CD14-positive monocyte (primary cell): Measurements from ENCODE around the gene ZNF346. TPM values are rescaled to one million over a fixed set of nuclear protein-coding genes. Genes with fewer than 3 reads are reported as not detected.
A peak's percentile ranks its signal among the peaks of the same experiment; 100 is the strongest.

Source experiments
- DNase-seq, 3 donors: peaks; one replicate each; pipeline ENCODE4 v3.0.0-alpha.2; 2011 to 2022
- H2AFZ ChIP-seq: 2 replicates; pipeline ENCODE4 v1.6.0; 2012; ENCODE audit warnings: mild to moderate bottlenecking, low read depth, low read length, inconsistent platforms; ENCODE audit not compliant: insufficient read depth, poor library complexity, severe bottlenecking
- H3K27ac ChIP-seq, 2 donors: 1 replicate in 1 of 2; 2 replicates in 1 of 2; pipeline ENCODE4 v1.5.1; 2012 to 2013; ENCODE audit warnings: low read length in 2 of 2, control low read depth in 1 of 2, inconsistent platforms in 1 of 2, low read depth in 1 of 2, mild to moderate bottlenecking in 1 of 2
- H3K27me3 ChIP-seq, 2 donors: one replicate each; pipeline versions ENCODE4 v1.6.0 to v1.6.1; 2011 to 2013; ENCODE audit warnings: low read length in 2 of 2; ENCODE audit not compliant: control insufficient read depth in 2 of 2, insufficient read depth in 2 of 2
- H3K36me3 ChIP-seq, 2 donors: replicated peaks in 1 of 2; 1 replicate in 1 of 2; 2 replicates in 1 of 2; pipeline versions ENCODE4 v1.5.1 to v1.6.1; 2012 to 2013; ENCODE audit warnings: low read length in 2 of 2, control low read depth in 1 of 2, inconsistent platforms in 1 of 2, mild to moderate bottlenecking in 1 of 2; ENCODE audit not compliant: insufficient read depth in 2 of 2, control insufficient read depth in 1 of 2
- H3K4me1 ChIP-seq, 2 donors: 1 replicate in 1 of 2; 2 replicates in 1 of 2; pipeline versions ENCODE4 v1.5.1 to v1.6.1; 2012 to 2013; ENCODE audit warnings: low read length in 2 of 2, control low read depth in 1 of 2, inconsistent platforms in 1 of 2, mild to moderate bottlenecking in 1 of 2, moderate library complexity in 1 of 2; ENCODE audit not compliant: insufficient read depth in 2 of 2, control insufficient read depth in 1 of 2
- H3K4me2 ChIP-seq: replicated peaks from 2 replicates; pipeline ENCODE3; 2012; ENCODE audit warnings: low read length, moderate library complexity, mild to moderate bottlenecking; ENCODE audit not compliant: poor library complexity, severe bottlenecking; ENCODE audit errors: extremely low read depth
- H3K4me3 ChIP-seq, 3 experiments: fragments of 200-600 bp in 1 of 3; sonication (generic) in 1 of 3; replicated peaks in 1 of 3; 1 replicate in 2 of 3; 2 replicates in 1 of 3; pipeline ENCODE4 v1.5.1; 2011 to 2013; ENCODE audit warnings: low read length in 3 of 3, mild to moderate bottlenecking in 3 of 3, control low read depth in 2 of 3, low read depth in 2 of 3, inconsistent platforms in 1 of 3, moderate library complexity in 1 of 3
- H3K79me2 ChIP-seq: 2 replicates; pipeline ENCODE4 v1.6.0; 2012; ENCODE audit warnings: mild to moderate bottlenecking, control low read depth, inconsistent platforms, low read length, moderate library complexity; ENCODE audit not compliant: insufficient read depth
- H3K9ac ChIP-seq: 2 replicates; pipeline ENCODE4 v1.6.0; 2017; ENCODE audit warnings: low read length, mild to moderate bottlenecking; ENCODE audit not compliant: insufficient read depth, poor library complexity, severe bottlenecking
- H3K9me3 ChIP-seq, 2 donors: replicated peaks in 1 of 2; 1 replicate in 1 of 2; 2 replicates in 1 of 2; pipeline versions ENCODE4 v1.5.1 to v1.6.1; 2012 to 2013; ENCODE audit warnings: low read length in 2 of 2, control low read depth in 1 of 2; ENCODE audit not compliant: control insufficient read depth in 1 of 2, insufficient read depth in 1 of 2
- H4K20me1 ChIP-seq: 2 replicates; pipeline ENCODE4 v1.6.0; 2012; ENCODE audit warnings: mild to moderate bottlenecking, low read length, control low read depth, moderate library complexity; ENCODE audit not compliant: insufficient read depth
- H3K27ac Mint-ChIP-seq, 7 donors: one replicate each; pipeline ENCODE4 v1.8.0; 2020; ENCODE audit warnings: mild to moderate bottlenecking in 7 of 7, mixed read lengths in 7 of 7, moderate library complexity in 6 of 7, inconsistent platforms in 2 of 7
- H3K27me3 Mint-ChIP-seq, 3 donors: one replicate each; pipeline ENCODE4 v1.8.0; 2021 to 2022; ENCODE audit warnings: low read depth in 3 of 3, mild to moderate bottlenecking in 3 of 3, mixed read lengths in 3 of 3, moderate library complexity in 3 of 3, inconsistent platforms in 1 of 3
- H3K36me3 Mint-ChIP-seq, 2 donors: one replicate each; pipeline ENCODE4 v1.8.0; 2020; ENCODE audit warnings: mixed read lengths in 2 of 2, inconsistent platforms in 1 of 2, mild to moderate bottlenecking in 1 of 2
- H3K4me1 Mint-ChIP-seq: one replicate; pipeline ENCODE4 v1.8.0; 2020; ENCODE audit warnings: mild to moderate bottlenecking, mixed read lengths
- H3K4me3 Mint-ChIP-seq, 2 donors: one replicate each; pipeline ENCODE4 v1.8.0; 2020; ENCODE audit warnings: mild to moderate bottlenecking in 2 of 2, mixed read lengths in 2 of 2, moderate library complexity in 1 of 2
- H3K9me3 Mint-ChIP-seq, 7 donors: one replicate each; pipeline ENCODE4 v1.8.0; 2020 to 2022; ENCODE audit warnings: mixed read lengths in 7 of 7, mild to moderate bottlenecking in 6 of 7, moderate library complexity in 6 of 7, inconsistent platforms in 2 of 7
- WGBS: methylation state at CpG from one replicate; pipeline ENCODE4 v1.1.5; 2013; ENCODE audit warnings: missing lambda C conversion rate; ENCODE audit not compliant: insufficient coverage; 5-methylcytosine and 5-hydroxymethylcytosine counted together
- intact Hi-C, 2 donors: fragments of 100-400 bp; cut with micrococcal nuclease; formaldehyde crosslinking; loops; one replicate each; pipeline versions ENCODE4 v1.15.0 to v1.15.1; 2023
- polyA plus RNA-seq, 3 donors: library from polyadenylated mRNA; depleted of rRNA in 1 of 3; unstranded in 2 of 3; stranded (reverse) in 1 of 3; fragments of 300-500 nt in 2 of 3; fragments of >200 nt in 1 of 3; fragmentation: Illumina TruSeq in 2 of 3; gene quantifications; 1 replicate in 2 of 3; 2 replicates in 1 of 3; pipeline ENCODE4 v1.2.3, GENCODE V29; 2012 to 2021
- TF ChIP-seq, protein P1 (sequence below): fragments of 200-600 bp; IDR thresholded peaks from one replicate; pipeline ENCODE4 v1.8.0; 2022; ENCODE audit warnings: antibody characterized with exemption, mild to moderate bottlenecking

The ZNF346 gene
- polyA plus RNA-seq, 3 donors, result 6.0 to 9.6 (median 6.4) TPM

DNA sequence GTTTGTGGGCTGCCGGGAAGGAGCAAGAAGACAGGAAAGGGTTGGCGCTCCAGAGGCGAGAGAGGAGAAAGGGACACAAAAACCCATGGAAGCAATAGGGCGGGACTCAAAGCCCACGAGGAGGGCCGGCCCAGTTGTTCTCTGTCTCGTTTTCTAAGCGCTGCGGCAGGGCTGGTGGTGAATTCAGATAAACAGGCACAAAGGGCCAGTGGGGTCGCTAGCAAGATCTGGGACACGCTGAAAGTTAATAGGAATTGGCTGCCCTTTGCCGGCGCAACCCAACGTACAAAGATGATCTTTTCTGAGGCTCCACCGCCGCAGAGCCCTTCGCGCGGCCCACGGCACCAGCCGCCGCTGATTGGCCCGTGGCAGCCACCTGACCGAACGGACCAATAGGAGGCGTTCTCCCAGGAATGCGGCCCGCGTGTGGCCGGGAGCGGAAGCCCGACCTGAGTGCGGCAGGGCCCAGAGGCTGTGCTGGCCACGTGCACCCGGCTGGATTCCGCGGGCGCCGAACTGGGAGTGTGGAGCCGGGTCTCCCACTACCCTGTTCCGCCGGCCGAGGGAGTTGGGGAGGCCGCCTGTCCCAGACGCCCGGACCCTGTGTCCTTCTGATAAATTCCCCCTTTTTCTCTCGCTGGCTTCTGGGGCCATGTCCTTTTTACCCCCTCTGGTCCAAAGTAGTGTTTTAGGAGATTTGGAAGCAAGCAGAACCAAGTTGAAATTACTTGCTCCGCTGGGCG is 94.3 kb downstream of the ZNF346 start:
- Mint-ChIP-seq H3K9me3 (peaks cover 0 to 2% (median 0%) of the 10 kb centered on the region in 7 donors), H3K4me3 (peak overlapping the region; percentile 72 to 77), H3K36me3 (no peaks in the 10 kb centered on the region), H3K27me3 (peaks cover 0 to 5% (median 3%) of the 10 kb centered on the region in 3 donors), H3K4me1 (peaks cover 28% of the 10 kb centered on the region), H3K27ac (peak overlapping the region in 5 of 7 donors; percentile 41 to 82 (median 77))
- Histone ChIP-seq H3K27ac (no peak overlapping the region), H3K9ac (peak overlapping the region; percentile 38), H3K27me3 (no peaks in the 10 kb centered on the region), H3K9me3 (no peaks in the 10 kb centered on the region), H3K36me3 (no peaks in the 10 kb centered on the region), H3K4me1 (peaks cover 27 to 28% of the 10 kb centered on the region in 2 donors), H2AFZ (peak overlapping the region; percentile 78), H3K4me3 (peak overlapping the region in 1 of 3 experiments; percentile 35), H3K4me2 (peak overlapping the region; percentile 49), H3K79me2 (no peaks in the 10 kb centered on the region), H4K20me1 (no peaks in the 10 kb centered on the region)
- 29% methylated on average over 49 of the region's 49 CpGs for WGBS
- TF ChIP-seq, protein P1, sequence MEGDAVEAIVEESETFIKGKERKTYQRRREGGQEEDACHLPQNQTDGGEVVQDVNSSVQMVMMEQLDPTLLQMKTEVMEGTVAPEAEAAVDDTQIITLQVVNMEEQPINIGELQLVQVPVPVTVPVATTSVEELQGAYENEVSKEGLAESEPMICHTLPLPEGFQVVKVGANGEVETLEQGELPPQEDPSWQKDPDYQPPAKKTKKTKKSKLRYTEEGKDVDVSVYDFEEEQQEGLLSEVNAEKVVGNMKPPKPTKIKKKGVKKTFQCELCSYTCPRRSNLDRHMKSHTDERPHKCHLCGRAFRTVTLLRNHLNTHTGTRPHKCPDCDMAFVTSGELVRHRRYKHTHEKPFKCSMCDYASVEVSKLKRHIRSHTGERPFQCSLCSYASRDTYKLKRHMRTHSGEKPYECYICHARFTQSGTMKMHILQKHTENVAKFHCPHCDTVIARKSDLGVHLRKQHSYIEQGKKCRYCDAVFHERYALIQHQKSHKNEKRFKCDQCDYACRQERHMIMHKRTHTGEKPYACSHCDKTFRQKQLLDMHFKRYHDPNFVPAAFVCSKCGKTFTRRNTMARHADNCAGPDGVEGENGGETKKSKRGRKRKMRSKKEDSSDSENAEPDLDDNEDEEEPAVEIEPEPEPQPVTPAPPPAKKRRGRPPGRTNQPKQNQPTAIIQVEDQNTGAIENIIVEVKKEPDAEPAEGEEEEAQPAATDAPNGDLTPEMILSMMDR, result no peak
- intact Hi-C loops, result loop anchor here in 1 of 2 donors (2.0 kb wide), 1 partner anchor 18 kb away; no protein-coding TSS in a partner anchor
- DNase-seq, result peak; percentile 83 to 89 (median 87)

- H3K9me3 Mint-ChIP-seq, result peaks cover 0 to 2% (median 0%) of the 10 kb centered on the region in 7 donors
- Histone ChIP-seq H3K9ac (peak overlapping the region; percentile 38), H3K4me2 (no peak overlapping the region), H3K27ac (no peak overlapping the region), H3K9me3 (no peaks in the 10 kb centered on the region), H3K36me3 (no peaks in the 10 kb centered on the region), H3K79me2 (no peaks in the 10 kb centered on the region), H3K4me1 (peaks cover 27 to 28% of the 10 kb centered on the region in 2 donors), H3K27me3 (no peaks in the 10 kb centered on the region), H2AFZ (peak overlapping the region; percentile 78), H3K4me3 (no peak overlapping the region), H4K20me1 (no peaks in the 10 kb centered on the region)
- H3K36me3 Mint-ChIP-seq, result no peaks in the 10 kb centered on the region
- no peak overlapping the region for H3K4me3 Mint-ChIP-seq
- H3K4me1 Mint-ChIP-seq, result peaks cover 25% of the 10 kb centered on the region
- no peak overlapping the region for H3K27ac Mint-ChIP-seq
- intact Hi-C loops, result loop anchor here in 1 of 2 donors (2.0 kb wide), 1 partner anchor 17 kb away; no protein-coding TSS in a partner anchor
- TF ChIP-seq, protein P1, result no peak
- H3K27me3 Mint-ChIP-seq, result peaks cover 0 to 5% (median 3%) of the 10 kb centered on the region in 3 donors
- no peak for DNase-seq
- 95% methylated on average over 13 of the region's 30 CpGs for WGBS
Observed at GRCh38 chr5:177117441-177118045, 95.0 kb downstream of the ZNF346 start.
